NCI-H187 (cell line): ENCODE data around the gene HELQ.

Source experiments
- DNase-seq, 2 experiments: peaks; one replicate each; lab custom pipeline; 2025; lab: John Stamatoyannopoulos, UW

HELQ gene

GRCh38 chr4:83372931-83373330, 82.7 kb downstream of the HELQ start:
- no peak for DNase-seq

GRCh38 chr4:83371936-83372335, 83.7 kb downstream of the HELQ start:
- DNase-seq = no peak

DNA sequence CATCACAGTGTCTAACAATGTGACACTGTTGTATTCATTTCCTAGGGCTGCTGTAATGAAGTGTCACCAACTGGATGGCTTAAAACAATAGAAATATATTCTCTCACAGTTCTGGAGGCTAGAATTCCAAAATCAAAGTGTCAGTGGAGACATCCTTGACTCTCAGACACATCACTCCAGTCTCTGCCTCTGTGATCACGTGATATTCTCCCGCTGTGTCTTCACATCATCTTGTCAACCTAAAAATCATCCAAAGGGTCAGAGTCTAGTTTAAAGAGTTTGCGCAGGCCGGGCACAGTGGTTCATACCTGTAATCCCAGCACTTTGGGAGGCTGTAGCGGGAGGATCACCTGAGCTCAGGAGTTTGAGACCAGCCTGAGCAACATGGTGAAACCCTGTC, 84.4 kb downstream of the HELQ start:
- DNase-seq = no peak

GRCh38 chr4:83370640-83370906, 85.0 kb downstream of the HELQ start:
- DNase-seq = no peak

- no peak for DNase-seq
These were observed 85.6 kb downstream of the HELQ start for GRCh38 chr4:83369831-83370639.

- no peak for DNase-seq
These were observed 91.3 kb downstream of the HELQ start for GRCh38 chr4:83364312-83364711.

GRCh38 chr4:83362492-83363329, 92.9 kb downstream of the HELQ start:
- peak; percentile 25 to 32 for DNase-seq

DNA sequence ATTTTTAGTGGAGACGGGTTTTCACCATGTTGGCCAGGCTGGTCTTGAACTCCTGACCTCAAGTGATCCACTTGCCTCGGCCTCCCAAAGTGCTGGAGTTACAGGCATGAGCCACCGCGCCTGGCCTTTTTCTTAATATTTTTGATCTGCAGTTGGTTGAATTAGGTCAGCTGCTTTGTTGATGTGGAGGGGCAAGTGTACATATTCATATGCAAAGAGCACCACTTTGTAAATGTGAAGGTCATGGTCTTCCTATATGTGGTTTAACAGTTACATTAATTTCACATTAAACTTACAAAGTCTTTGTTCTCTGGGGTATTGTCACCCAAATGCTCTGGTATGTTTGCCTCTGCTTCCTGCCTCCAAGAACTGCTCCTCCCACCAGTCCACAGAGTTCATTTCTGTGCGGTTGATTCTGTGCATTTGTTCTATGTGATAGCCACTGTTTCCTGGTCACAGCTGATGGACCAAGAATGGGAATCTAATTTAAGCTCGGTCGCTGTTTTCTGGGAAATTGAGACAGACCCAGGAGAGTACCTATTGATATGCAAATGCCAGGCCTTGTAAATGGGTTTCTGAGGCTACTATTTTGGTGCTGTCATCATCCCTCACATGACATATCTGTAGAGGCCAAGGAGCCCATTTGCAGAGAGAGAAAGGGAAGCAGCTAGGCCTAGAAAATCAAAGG, 94.1 kb downstream of the HELQ start:
- no peak for DNase-seq

GRCh38 chr4:83360018-83360417, 95.6 kb downstream of the HELQ start:
- DNase-seq = no peak

DNA sequence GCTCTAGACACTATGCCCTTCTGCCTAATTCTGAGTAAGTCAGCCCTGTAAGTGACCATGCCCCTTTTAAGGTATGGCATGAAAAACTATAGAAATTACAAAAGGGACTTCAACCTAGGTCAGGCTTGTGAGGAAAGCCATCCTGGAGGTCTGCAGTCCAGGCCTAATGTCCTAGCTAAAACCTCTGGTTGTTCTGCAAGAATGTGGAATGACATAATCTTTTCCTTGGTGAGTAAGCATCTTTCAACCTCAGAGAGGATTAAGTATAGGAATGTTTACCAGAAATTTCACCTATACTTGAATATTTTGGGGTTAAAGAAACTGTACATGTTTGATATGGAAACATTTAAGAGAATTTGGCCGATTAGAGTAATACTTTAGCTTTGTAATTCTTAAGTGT, 97.2 kb downstream of the HELQ start:
- DNase-seq = no peak
